GM18502 (cell line): Measurements from ENCODE around the gene THOP1.

Experiments used
- ATAC-seq: cut with Tn5 transposase; IDR thresholded peaks from one replicate; pipeline ENCODE4 v1.9.1; 2021; ENCODE audit warnings: mild to moderate bottlenecking; ENCODE audit not compliant: unreplicated experiment, poor library complexity

The THOP1 gene

GRCh38 chr19:2799273-2800020 is 14.1 kb downstream of the THOP1 start:
- ATAC-seq: no peak

- no peak for ATAC-seq
Observed at GRCh38 chr19:2800506-2800905, 15.2 kb downstream of the THOP1 start.

- ATAC-seq: no peak
Observed at GRCh38 chr19:2802826-2803225, 17.5 kb downstream of the THOP1 start.

- ATAC-seq: no peak
Observed at GRCh38 chr19:2803486-2804155, 18.3 kb downstream of the THOP1 start.

- ATAC-seq: no peak
Observed at GRCh38 chr19:2804156-2805004, 19.1 kb downstream of the THOP1 start.

- ATAC-seq: no peak
Observed at GRCh38 chr19:2805261-2805900, 20.1 kb downstream of the THOP1 start.

GRCh38 chr19:2805991-2806649 is 20.8 kb downstream of the THOP1 start:
- no peak for ATAC-seq

GRCh38 chr19:2806736-2807378 is 21.6 kb downstream of the THOP1 start:
- ATAC-seq: no peak

GRCh38 chr19:2807379-2808128 is 22.3 kb downstream of the THOP1 start:
- no peak for ATAC-seq

GRCh38 chr19:2808129-2808941 is 23.0 kb downstream of the THOP1 start:
- ATAC-seq: no peak

- no peak for ATAC-seq
Observed at GRCh38 chr19:2809387-2810140, 24.3 kb downstream of the THOP1 start.

- no peak for ATAC-seq
Observed at GRCh38 chr19:2810141-2811091, 25.1 kb downstream of the THOP1 start.

- ATAC-seq: no peak
Observed at GRCh38 chr19:2811221-2811722, 26.0 kb downstream of the THOP1 start.

- no peak for ATAC-seq
Observed at GRCh38 chr19:2811735-2812413, 26.6 kb downstream of the THOP1 start.

GRCh38 chr19:2812414-2813234 is 27.3 kb downstream of the THOP1 start:
- no peak for ATAC-seq
